DMS 273 (cell line): Measurements from ENCODE around the gene CCDC50.

Experiments used
- DNase-seq: peaks from one replicate; lab custom pipeline; 2025; ENCODE audit not compliant: unreplicated experiment; lab: John Stamatoyannopoulos, UW

CCDC50 gene

GRCh38 chr3:191316876-191317603 lies 12.2 kb upstream of the CCDC50 start:
- DNase-seq: no peak

GRCh38 chr3:191320316-191320715 lies 8.9 kb upstream of the CCDC50 start:
- no peak for DNase-seq

DNA sequence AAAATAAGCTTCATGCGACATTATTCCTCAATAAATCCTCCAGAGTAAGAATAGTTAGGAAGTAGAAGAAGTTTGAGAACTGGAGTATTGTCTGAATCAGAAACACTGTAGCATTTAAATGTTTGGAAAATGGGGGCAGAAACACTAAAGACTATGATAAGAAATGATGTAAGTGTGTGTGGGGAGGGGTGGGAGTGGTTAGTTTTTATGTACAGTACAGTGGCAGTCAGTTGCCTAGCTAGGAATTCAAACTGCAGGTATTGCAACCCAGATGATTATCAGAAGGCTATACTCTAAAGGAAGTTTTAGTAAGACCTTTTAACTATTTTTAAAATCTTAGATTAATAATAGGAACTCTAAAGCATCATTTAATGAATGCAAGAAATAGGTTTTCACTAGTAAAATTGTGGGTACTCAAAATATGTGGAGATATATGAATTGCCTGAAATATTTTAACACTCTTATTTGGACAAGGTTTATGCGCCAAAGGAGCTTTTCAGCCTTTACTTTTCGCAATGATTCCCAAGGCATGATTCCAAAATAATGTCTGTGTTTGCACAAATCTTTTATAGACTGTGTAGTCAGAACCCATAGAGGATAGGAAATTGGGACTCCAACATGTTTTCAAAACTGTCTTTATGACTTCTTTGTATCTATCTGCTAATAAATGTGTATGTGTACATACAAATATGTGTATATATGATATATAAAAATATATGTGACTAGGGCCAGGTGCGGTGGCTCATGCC lies 8.0 kb upstream of the CCDC50 start:
- no peak for DNase-seq

- DNase-seq: no peak
Observed at GRCh38 chr3:191324936-191325335, 4.3 kb upstream of the CCDC50 start.

DNA sequence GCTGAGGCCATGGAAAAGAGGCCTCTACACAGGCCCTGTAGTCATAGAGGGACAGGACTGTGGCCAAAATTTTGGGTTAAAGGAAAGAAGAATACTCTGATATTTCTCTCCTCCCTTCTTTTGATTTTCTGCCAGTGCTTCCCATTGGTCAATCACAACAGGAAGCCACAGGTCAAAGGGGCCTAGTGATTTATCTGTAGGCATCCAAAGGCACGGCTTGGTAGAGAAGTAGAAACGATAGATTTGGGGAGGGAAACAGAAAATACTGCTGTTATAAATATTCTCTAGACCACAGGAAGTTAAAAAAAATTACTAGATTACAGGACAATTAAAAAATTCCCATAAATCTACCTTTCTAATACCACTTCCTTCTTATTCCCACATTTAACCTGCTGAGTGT lies 1.7 kb upstream of the CCDC50 start:
- no peak for DNase-seq

GRCh38 chr3:191328383-191328961 lies 722 bp upstream of the CCDC50 start:
- no peak for DNase-seq

GRCh38 chr3:191329654-191330529 lies 698 bp downstream of the CCDC50 start, which contains the start of gene UTS2B:
Gene UTS2B (minus strand): TSS chr3:191330526. CDS start chr3:191282189, 48,337 bp downstream.
- peak; percentile 81 for DNase-seq

- DNase-seq: no peak
Observed at GRCh38 chr3:191330530-191331048, 1.4 kb downstream of the CCDC50 start.

DNA sequence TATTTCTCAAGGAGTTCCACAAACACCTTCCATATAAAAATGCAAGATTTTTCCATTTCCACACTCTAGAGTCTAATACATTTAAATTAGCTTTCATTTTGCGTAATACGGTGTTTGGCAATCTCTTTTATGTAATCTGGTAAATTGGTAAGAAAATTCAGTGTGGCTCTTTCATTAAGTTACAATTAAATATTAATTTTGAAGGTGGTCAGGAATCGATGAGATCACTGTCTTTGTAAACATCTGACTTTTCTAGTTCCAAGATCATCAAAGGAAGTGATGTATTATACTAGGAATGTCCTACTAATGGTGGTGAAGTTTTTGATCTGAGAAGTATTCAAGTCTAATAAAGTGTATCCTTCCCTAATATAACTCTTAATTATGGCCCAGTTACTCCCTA lies 2.2 kb downstream of the CCDC50 start:
- no peak for DNase-seq

DNA sequence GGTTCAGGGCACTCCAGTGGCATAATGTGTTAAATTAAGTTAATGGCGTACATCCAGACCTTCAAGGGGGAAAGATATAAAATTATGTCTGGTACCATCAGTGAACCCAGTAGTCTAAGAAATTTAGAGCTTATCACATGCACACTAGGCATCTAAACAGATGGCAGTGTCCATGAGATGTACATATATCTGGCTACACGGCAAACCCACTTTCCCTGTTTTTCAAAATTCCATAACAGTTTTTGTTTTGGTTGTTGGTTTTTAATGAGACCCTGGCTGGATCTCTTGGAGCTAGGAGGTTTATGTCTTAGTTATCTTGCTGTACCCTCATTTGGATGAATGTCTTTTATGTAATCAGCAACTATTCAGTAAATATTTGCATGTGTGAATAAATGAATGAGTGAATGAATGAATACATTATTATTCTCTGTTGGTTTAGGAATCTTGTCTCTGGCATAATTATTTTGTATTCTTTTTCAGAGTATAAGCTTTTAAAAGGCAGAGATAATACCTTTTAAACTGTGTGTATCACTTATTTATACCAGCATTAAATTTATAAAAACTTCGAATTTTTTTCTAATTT lies 4.2 kb downstream of the CCDC50 start:
- no peak for DNase-seq

- no peak for DNase-seq
Observed at GRCh38 chr3:191334346-191334893, 5.2 kb downstream of the CCDC50 start.

- no peak for DNase-seq
Observed at GRCh38 chr3:191336833-191337232, 7.6 kb downstream of the CCDC50 start.

DNA sequence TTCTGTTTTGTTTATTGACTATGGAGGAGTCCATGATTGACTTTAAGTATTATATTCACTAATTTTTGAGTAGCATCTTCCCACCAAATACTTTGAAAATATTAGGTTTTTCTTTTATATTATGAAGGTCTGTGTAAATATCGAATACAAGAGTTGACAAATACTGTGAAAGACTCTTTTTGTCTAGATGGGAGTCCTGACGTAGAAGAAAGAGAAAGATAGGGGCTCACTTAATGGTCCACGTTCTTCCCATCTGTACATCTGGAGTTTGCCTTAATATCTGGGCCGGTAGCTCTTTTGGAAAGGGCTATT lies 8.9 kb downstream of the CCDC50 start:
- no peak for DNase-seq

- DNase-seq: no peak
Observed at GRCh38 chr3:191339316-191339917, 10.2 kb downstream of the CCDC50 start.

DNA sequence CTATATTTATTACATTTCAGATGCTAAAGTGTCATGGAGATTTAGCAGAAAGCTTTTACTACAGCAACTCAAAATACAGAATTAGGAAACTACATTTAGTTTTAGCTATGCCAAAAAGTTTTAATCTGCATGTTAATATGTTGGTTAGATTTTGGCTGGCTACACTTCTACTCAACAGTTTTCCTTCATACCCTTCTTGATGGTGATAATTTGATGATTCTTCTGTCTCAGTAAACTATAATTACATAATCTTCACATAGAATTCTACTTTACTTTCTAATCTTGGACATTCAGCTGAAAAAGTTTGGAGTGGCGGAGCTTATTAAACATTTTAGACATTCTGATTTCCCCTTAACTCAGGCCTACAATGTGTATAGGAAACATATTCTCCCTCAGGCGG lies 11.2 kb downstream of the CCDC50 start:
- DNase-seq: no peak

DNA sequence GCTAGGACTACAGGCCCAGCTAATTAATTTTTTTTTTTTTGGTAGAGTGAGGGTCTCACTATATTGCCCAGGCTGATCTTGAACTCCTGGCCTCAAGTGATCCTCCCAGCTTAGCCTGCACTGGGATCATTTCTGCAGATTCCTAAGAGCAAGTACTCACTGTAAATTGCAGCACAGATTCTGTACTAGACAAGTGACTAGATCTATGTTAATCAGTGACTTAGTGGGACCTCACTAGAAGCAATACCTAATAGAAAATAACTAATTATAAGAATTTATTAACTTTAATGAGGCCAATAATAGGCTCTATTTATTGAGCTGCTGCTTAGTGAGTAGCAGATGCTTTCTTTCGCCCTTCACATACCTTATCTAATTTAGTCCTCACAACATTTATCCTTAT lies 11.8 kb downstream of the CCDC50 start:
- DNase-seq: no peak

GRCh38 chr3:191342006-191342405 lies 12.8 kb downstream of the CCDC50 start:
- DNase-seq: no peak

DNA sequence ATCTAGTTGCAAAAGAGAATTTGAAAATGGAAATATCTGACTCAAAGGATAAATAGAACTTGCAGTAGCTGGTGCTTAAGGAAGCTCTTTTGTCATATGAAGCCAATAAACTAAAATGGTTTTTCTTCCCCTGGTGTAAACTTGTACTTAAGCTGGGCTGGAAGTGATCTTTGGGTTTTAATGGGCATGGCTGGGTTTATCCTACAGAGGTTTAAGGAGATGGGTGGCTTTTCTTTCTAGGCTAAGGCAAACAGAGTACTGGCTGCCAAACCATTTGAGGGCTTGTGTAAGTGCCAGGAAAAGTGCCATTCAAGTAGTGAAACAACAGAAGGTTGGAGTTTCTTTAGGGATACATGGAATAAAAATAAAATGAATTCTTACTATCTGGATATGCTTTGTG lies 13.2 kb downstream of the CCDC50 start:
- no peak for DNase-seq

GRCh38 chr3:191343115-191343514 lies 13.9 kb downstream of the CCDC50 start:
- DNase-seq: no peak

GRCh38 chr3:191343913-191344312 lies 14.7 kb downstream of the CCDC50 start:
- DNase-seq: no peak
